Measurements from ENCODE around the gene OR6C74. TPM values are rescaled to one million over a fixed set of nuclear protein-coding genes. Genes with fewer than 3 reads are reported as not detected.

The OR6C74 gene
- total RNA-seq, 1 experiment from 2014 or later, result not detected

GRCh38 chr12:55289999-55290398, 45.6 kb downstream of the OR6C74 start:
- no peak for TF ChIP-seq CTCF (conservative IDR thresholded peaks at IDR 0.05)
- no peak for TF ChIP-seq EZH2 (IDR thresholded peaks at IDR 0.05; ENCODE audit: low read depth)
- no peak overlapping the region for H3K4me3 ChIP-seq
- no TSS peak for BruUV-seq (replicated peaks)
- H3K79me2 ChIP-seq (ENCODE audit: low read depth), result no peaks in the 10 kb centered on the region
- intact Hi-C loops (cut with micrococcal nuclease; ENCODE audit: unreplicated experiment), result no loop called here
- ChIA-PET POLR2A (ENCODE audit: unreplicated experiment) (no interaction called here), CTCF (no interaction called here)
- peaks cover 21% of the 10 kb centered on the region for H3K27me3 ChIP-seq (ENCODE audit: insufficient read depth, low read depth)
- H3K27ac ChIP-seq, result no peak overlapping the region
- H4K20me1 ChIP-seq (ENCODE audit: insufficient read depth), result no peaks in the 10 kb centered on the region
- H3K36me3 ChIP-seq (ENCODE audit: low read depth), result no peaks in the 10 kb centered on the region
- no peaks in the 10 kb centered on the region for H3K9me3 ChIP-seq (ENCODE audit: insufficient read depth, low read depth)
- H3K4me1 ChIP-seq (replicated peaks; ENCODE audit: insufficient read depth), result no peaks in the 10 kb centered on the region
- H3K9me2 ChIP-seq (ENCODE audit: insufficient read depth), result no peaks in the 10 kb centered on the region
- no peak overlapping the region for H2AFZ ChIP-seq
- no peaks in the 10 kb centered on the region for H3F3A ChIP-seq (ENCODE audit: insufficient read depth, low read depth)
- no peak overlapping the region for H3K4me2 ChIP-seq
- DNase-seq, result no peak

Other genes with a start within 250 kb of the OR6C74 start
- not detected in 2 replicates for gene NEUROD4, start 224.6 kb upstream of the OR6C74 start, total RNA-seq (2021)
- not detected in 2 replicates for gene OR9K2, start 118.2 kb upstream of the OR6C74 start, total RNA-seq (2021)
- not detected in 2 replicates for gene OR10A7, start 23.6 kb upstream of the OR6C74 start, total RNA-seq (2021)
- gene OR6C6, start 52.0 kb downstream of the OR6C74 start, total RNA-seq (2021), result not detected in 2 replicates
- not detected in 2 replicates for gene OR6C1, start 69.7 kb downstream of the OR6C74 start, total RNA-seq (2021)
- not detected in 2 replicates for gene OR6C3, start 86.1 kb downstream of the OR6C74 start, total RNA-seq (2021)
- gene OR6C75, start 118.4 kb downstream of the OR6C74 start, total RNA-seq (2021), result not detected in 2 replicates
- gene OR6C65, start 155.9 kb downstream of the OR6C74 start, total RNA-seq (2021), result not detected in 2 replicates
- not detected in 2 replicates for gene OR6C76, start 181.6 kb downstream of the OR6C74 start, total RNA-seq (2021)
- gene OR6C2, start 199.5 kb downstream of the OR6C74 start, total RNA-seq (2021), result not detected in 2 replicates
- not detected in 2 replicates for gene OR6C70, start 225.5 kb downstream of the OR6C74 start, total RNA-seq (2021)
- gene OR6C68, start 247.8 kb downstream of the OR6C74 start, total RNA-seq (2021), result not detected in 2 replicates